ENCODE results near the gene FGF10. TPM values are rescaled to one million over a fixed set of nuclear protein-coding genes. Genes with fewer than 3 reads are reported as not detected.

FGF10 gene
- total RNA-seq, 1 experiment from 2014 or later, result not detected

DNA sequence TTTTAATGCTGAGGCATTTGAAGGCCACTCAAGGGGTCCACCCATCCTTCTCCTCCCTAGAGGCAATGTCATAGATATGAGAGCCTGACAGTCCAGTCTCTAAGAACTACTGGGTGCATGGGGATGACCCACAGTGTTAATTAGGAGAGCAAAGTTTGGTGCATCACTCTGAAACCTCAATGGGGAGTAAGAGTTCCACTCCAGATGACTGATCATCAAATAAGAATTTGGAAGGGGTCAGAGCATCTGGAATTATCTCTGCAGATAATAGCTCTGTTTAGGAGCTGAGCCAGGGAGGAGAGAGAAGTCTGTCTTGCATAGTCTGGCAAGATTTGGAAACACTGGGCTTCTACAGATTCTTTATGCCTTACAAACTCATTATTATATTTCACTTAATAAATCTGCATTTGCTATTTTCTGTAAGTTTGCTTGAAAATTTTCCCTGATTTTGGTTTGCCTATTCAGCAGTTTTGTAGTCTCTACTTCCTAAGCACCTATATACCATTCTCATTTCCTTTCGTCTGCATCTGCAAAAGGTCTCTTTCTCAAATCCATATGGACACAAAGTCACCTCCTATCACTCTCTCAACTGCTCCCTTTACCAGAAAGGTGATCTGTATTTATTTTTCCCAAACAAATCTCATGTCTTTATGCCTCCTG, 27.7 kb downstream of the FGF10 start:
- TF ChIP-seq, protein P1, sequence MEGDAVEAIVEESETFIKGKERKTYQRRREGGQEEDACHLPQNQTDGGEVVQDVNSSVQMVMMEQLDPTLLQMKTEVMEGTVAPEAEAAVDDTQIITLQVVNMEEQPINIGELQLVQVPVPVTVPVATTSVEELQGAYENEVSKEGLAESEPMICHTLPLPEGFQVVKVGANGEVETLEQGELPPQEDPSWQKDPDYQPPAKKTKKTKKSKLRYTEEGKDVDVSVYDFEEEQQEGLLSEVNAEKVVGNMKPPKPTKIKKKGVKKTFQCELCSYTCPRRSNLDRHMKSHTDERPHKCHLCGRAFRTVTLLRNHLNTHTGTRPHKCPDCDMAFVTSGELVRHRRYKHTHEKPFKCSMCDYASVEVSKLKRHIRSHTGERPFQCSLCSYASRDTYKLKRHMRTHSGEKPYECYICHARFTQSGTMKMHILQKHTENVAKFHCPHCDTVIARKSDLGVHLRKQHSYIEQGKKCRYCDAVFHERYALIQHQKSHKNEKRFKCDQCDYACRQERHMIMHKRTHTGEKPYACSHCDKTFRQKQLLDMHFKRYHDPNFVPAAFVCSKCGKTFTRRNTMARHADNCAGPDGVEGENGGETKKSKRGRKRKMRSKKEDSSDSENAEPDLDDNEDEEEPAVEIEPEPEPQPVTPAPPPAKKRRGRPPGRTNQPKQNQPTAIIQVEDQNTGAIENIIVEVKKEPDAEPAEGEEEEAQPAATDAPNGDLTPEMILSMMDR (IDR thresholded peaks at IDR 0.05; ENCODE audit: unreplicated experiment), result no peak
- H3K9me3 Mint-ChIP-seq (ENCODE audit: unreplicated experiment), result no peaks in the 10 kb centered on the region
- intact Hi-C loops (cut with micrococcal nuclease), result no loop called here
- POLR2A ChIA-PET, result no interaction called here
- no TSS peak for BruUV-seq (replicated peaks)
- CTCF ChIA-PET, result interaction anchor here (0.9 kb wide), 1 partner anchor 26 kb away, joined by 4 read pairs; no protein-coding TSS in a partner anchor
- H3K36me3 Mint-ChIP-seq (ENCODE audit: insufficient read depth, unreplicated experiment), result peaks cover 6% of the 10 kb centered on the region
- H3K4me1 Mint-ChIP-seq (ENCODE audit: insufficient read depth, unreplicated experiment), result peaks cover 14% of the 10 kb centered on the region
- no peak overlapping the region for H3K4me3 Mint-ChIP-seq (ENCODE audit: unreplicated experiment)
- no peak overlapping the region for H3K27ac Mint-ChIP-seq (ENCODE audit: low read depth, unreplicated experiment)
- DNase-seq (ENCODE audit: unreplicated experiment), result no peak
- no peaks in the 10 kb centered on the region for H3K27me3 Mint-ChIP-seq (ENCODE audit: insufficient read depth, unreplicated experiment)

DNA sequence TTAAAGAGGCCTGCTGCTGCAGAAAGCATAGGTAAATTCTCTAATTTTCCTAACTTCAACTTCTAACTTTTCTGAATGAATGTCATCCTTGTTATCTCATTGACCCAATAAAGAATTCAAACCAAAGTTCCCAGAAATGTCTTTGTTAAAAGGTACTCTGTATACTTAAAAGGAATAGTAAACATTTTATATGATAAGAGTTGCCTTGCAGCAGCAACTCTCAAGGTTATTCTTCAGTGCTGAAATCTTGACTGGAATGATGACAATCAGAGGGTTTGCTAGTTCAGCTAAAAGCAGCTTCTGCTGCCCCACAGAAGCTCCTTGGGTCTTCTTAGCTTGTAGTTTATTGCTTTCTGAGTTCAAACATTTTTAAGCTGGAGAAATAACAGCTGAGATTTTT, 28.3 kb downstream of the FGF10 start:
- H3K27me3 Mint-ChIP-seq (ENCODE audit: insufficient read depth, unreplicated experiment), result no peaks in the 10 kb centered on the region
- TF ChIP-seq, protein P1 (IDR thresholded peaks at IDR 0.05; ENCODE audit: unreplicated experiment), result no peak
- peaks cover 6% of the 10 kb centered on the region for H3K36me3 Mint-ChIP-seq (ENCODE audit: insufficient read depth, unreplicated experiment)
- intact Hi-C loops (cut with micrococcal nuclease), result no loop called here
- BruUV-seq (replicated peaks), result no TSS peak
- no peak overlapping the region for H3K4me3 Mint-ChIP-seq (ENCODE audit: unreplicated experiment)
- no peaks in the 10 kb centered on the region for H3K9me3 Mint-ChIP-seq (ENCODE audit: unreplicated experiment)
- POLR2A ChIA-PET, result no interaction called here
- no peak for DNase-seq (ENCODE audit: unreplicated experiment)
- CTCF ChIA-PET, result no interaction called here
- peaks cover 9% of the 10 kb centered on the region for H3K4me1 Mint-ChIP-seq (ENCODE audit: insufficient read depth, unreplicated experiment)
- no peak overlapping the region for H3K27ac Mint-ChIP-seq (ENCODE audit: low read depth, unreplicated experiment)

DNA sequence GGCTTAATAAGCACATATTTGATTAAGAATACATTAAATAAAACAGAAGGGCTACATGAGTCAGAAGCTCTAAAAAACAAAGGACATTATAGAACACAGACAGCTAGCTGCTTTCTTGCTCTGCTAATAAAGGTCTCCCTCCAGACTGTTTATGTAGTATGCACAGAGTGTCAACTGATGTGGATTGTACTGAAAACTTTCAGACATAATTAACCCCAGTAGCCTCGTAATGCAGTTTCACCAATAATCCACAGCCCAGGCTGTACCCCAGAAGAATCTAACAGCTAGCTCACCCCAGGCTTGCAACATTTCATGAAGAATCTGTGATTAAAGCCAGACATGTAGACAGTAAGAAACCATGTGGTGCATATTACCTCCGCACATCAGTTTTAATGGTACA, 30.8 kb downstream of the FGF10 start:
- Mint-ChIP-seq H3K4me3 (ENCODE audit: unreplicated experiment) (no peak overlapping the region), H3K36me3 (ENCODE audit: insufficient read depth, unreplicated experiment) (peaks cover 6% of the 10 kb centered on the region), H3K9me3 (ENCODE audit: unreplicated experiment) (no peaks in the 10 kb centered on the region), H3K27me3 (ENCODE audit: insufficient read depth, unreplicated experiment) (no peaks in the 10 kb centered on the region), H3K27ac (ENCODE audit: low read depth, unreplicated experiment) (no peak overlapping the region), H3K4me1 (ENCODE audit: insufficient read depth, unreplicated experiment) (no peaks in the 10 kb centered on the region)
- intact Hi-C loops (cut with micrococcal nuclease), result no loop called here
- DNase-seq (ENCODE audit: unreplicated experiment), result no peak
- ChIA-PET CTCF (interaction anchor here (0.6 kb wide), 1 partner anchor 415 kb away, joined by 3 read pairs; no protein-coding TSS in a partner anchor), POLR2A (no interaction called here)
- no TSS peak for BruUV-seq (replicated peaks)
- TF ChIP-seq, protein P1 (IDR thresholded peaks at IDR 0.05; ENCODE audit: unreplicated experiment), result no peak

DNA sequence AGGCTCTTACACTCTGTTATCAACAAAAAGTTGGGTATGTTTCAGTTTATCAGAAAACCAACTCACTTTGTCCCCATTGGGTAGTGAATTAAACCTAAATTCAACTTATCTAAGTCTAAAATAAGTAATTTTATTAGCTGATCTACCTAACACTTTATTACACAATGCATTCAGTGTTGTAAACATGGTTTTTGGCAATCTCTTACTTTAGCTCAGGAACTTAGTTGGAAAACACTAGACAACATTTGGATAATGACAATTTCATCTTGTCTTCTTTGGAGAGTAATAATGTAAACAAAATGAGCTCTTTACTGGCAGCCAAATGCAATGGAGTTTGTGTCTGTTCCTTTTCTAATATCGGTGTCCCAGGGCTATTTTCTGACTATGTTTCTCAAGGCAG, 33.0 kb downstream of the FGF10 start:
- Mint-ChIP-seq H3K27me3 (ENCODE audit: insufficient read depth, unreplicated experiment) (no peaks in the 10 kb centered on the region), H3K36me3 (ENCODE audit: insufficient read depth, unreplicated experiment) (no peaks in the 10 kb centered on the region), H3K27ac (ENCODE audit: low read depth, unreplicated experiment) (no peak overlapping the region), H3K4me1 (ENCODE audit: insufficient read depth, unreplicated experiment) (no peaks in the 10 kb centered on the region), H3K4me3 (ENCODE audit: unreplicated experiment) (no peak overlapping the region), H3K9me3 (ENCODE audit: unreplicated experiment) (no peaks in the 10 kb centered on the region)
- TF ChIP-seq, protein P1 (IDR thresholded peaks at IDR 0.05; ENCODE audit: unreplicated experiment), result no peak
- intact Hi-C loops (cut with micrococcal nuclease), result loop anchor here (1.0 kb wide), 1 partner anchor 13 kb away; no protein-coding TSS in a partner anchor
- CTCF ChIA-PET, result no interaction called here
- DNase-seq (ENCODE audit: unreplicated experiment), result no peak
- POLR2A ChIA-PET, result no interaction called here
- BruUV-seq (replicated peaks), result no TSS peak
